H9 (cell line): ENCODE measurements around the gene CACNA1I. TPM values are rescaled to one million over a fixed set of nuclear protein-coding genes. Genes with fewer than 3 reads are reported as not detected.
A peak's percentile ranks its signal among the peaks of the same experiment; 100 is the strongest.

ENCODE experiments used
- DNase-seq: peaks from one replicate; pipeline ENCODE4 v3.0.0-alpha.2; 2017
- H2AFZ ChIP-seq: one replicate; pipeline ENCODE4 v1.6.1; 2013; ENCODE audit warnings: mild to moderate bottlenecking, low read length, control low read depth, moderate library complexity
- H2AK5ac ChIP-seq: 2 replicates; pipeline ENCODE4 v1.6.1; 2013; ENCODE audit warnings: low read length, control low read depth, mixed read lengths; ENCODE audit not compliant: insufficient read length
- H2BK120ac ChIP-seq: one replicate; pipeline ENCODE4 v1.6.1; 2013; ENCODE audit warnings: low read depth, mild to moderate bottlenecking, low read length, control low read depth, inconsistent platforms; ENCODE audit not compliant: poor library complexity, severe bottlenecking
- H2BK12ac ChIP-seq: 2 replicates; pipeline ENCODE4 v1.6.1; 2013; ENCODE audit warnings: low read length, control low read depth, mixed read lengths, low read depth; ENCODE audit not compliant: insufficient read length
- H2BK15ac ChIP-seq: 2 replicates; pipeline ENCODE4 v1.6.1; 2013; ENCODE audit warnings: low read depth, low read length, control low read depth
- H2BK20ac ChIP-seq: one replicate; pipeline ENCODE4 v1.6.1; 2013; ENCODE audit warnings: low read depth, mild to moderate bottlenecking, low read length, control low read depth, inconsistent platforms; ENCODE audit not compliant: poor library complexity, severe bottlenecking
- H2BK5ac ChIP-seq: 2 replicates; pipeline ENCODE4 v1.6.1; 2013; ENCODE audit warnings: low read length, control low read depth, mixed read lengths; ENCODE audit not compliant: insufficient read length
- H3K14ac ChIP-seq: 2 replicates; pipeline ENCODE4 v1.6.1; 2013; ENCODE audit warnings: low read length, control low read depth; ENCODE audit not compliant: insufficient read depth
- H3K18ac ChIP-seq: 2 replicates; pipeline ENCODE4 v1.6.1; 2013; ENCODE audit warnings: low read depth, mild to moderate bottlenecking, mixed read lengths, low read length, control low read depth; ENCODE audit not compliant: insufficient read length
- H3K23ac ChIP-seq: 2 replicates; pipeline ENCODE4 v1.6.1; 2013; ENCODE audit warnings: low read length, control low read depth, mixed read lengths, low read depth; ENCODE audit not compliant: insufficient read length
- H3K23me2 ChIP-seq: 2 replicates; pipeline ENCODE4 v1.6.1; 2013; ENCODE audit warnings: low read depth, mild to moderate bottlenecking, mixed read lengths, low read length, control low read depth; ENCODE audit not compliant: insufficient read length, poor library complexity, severe bottlenecking
- H3K27ac ChIP-seq: 2 replicates; pipeline ENCODE4 v1.5.1; 2013; ENCODE audit warnings: low read length, control low read depth, mixed read lengths, low read depth; ENCODE audit not compliant: insufficient read length
- H3K27me3 ChIP-seq: 2 replicates; pipeline ENCODE4 v1.6.1; 2013; ENCODE audit warnings: low read length, control low read depth, inconsistent platforms; ENCODE audit not compliant: insufficient read depth
- H3K4ac ChIP-seq: 2 replicates; pipeline ENCODE4 v1.6.1; 2013; ENCODE audit warnings: low read depth, mild to moderate bottlenecking, control low read depth, inconsistent platforms, low read length, moderate library complexity
- H3K4me1 ChIP-seq: 2 replicates; pipeline ENCODE4 v1.6.1; 2013; ENCODE audit warnings: low read length, control low read depth, inconsistent platforms; ENCODE audit not compliant: insufficient read depth
- H3K4me2 ChIP-seq: 2 replicates; pipeline ENCODE4 v1.6.1; 2013; ENCODE audit warnings: low read length, control low read depth, mixed read lengths; ENCODE audit not compliant: insufficient read length, insufficient read depth
- H3K56ac ChIP-seq: 2 replicates; pipeline ENCODE4 v1.6.1; 2013; ENCODE audit warnings: low read depth, mild to moderate bottlenecking, mixed read lengths, low read length, control low read depth; ENCODE audit not compliant: insufficient read length
- H3K79me1 ChIP-seq: 2 replicates; pipeline ENCODE4 v1.6.1; 2013; ENCODE audit warnings: low read depth, mild to moderate bottlenecking, moderate library complexity, low read length, control low read depth, inconsistent platforms; ENCODE audit not compliant: insufficient read depth, poor library complexity, severe bottlenecking
- H3K79me2 ChIP-seq: 2 replicates; pipeline ENCODE4 v1.6.1; 2013; ENCODE audit warnings: low read length, control low read depth, inconsistent platforms; ENCODE audit not compliant: insufficient read depth
- H3K9ac ChIP-seq: 2 replicates; pipeline ENCODE4 v1.6.1; 2013; ENCODE audit warnings: low read length, control low read depth, mixed read lengths; ENCODE audit not compliant: insufficient read length; ENCODE audit errors: extremely low read depth
- H3K9me3 ChIP-seq: one replicate; pipeline ENCODE4 v1.6.1; 2013; ENCODE audit warnings: low read depth, low read length, inconsistent platforms; ENCODE audit not compliant: control insufficient read depth
- H3T11ph ChIP-seq: one replicate; pipeline ENCODE4 v1.6.1; 2013; ENCODE audit warnings: mild to moderate bottlenecking, low read length, control low read depth, inconsistent platforms
- H4K20me1 ChIP-seq: one replicate; pipeline ENCODE4 v1.6.1; 2013; ENCODE audit not compliant: control insufficient read depth, insufficient read length, insufficient read depth
- H4K5ac ChIP-seq: 2 replicates; pipeline ENCODE4 v1.6.1; 2013; ENCODE audit warnings: low read depth, mild to moderate bottlenecking, mixed read lengths, low read length, control low read depth; ENCODE audit not compliant: insufficient read length
- H4K8ac ChIP-seq: replicated peaks from 2 replicates; pipeline ENCODE4 v1.6.1; 2013; ENCODE audit warnings: low read length, control low read depth, mixed read lengths, low read depth; ENCODE audit not compliant: insufficient read length
- H4K91ac ChIP-seq: 2 replicates; pipeline ENCODE4 v1.6.1; 2013; ENCODE audit warnings: low read depth, mild to moderate bottlenecking, moderate library complexity, mixed read lengths, low read length, control low read depth; ENCODE audit not compliant: insufficient read length
- H3K27ac Mint-ChIP-seq, 3 experiments: 2 replicates in 2 of 3; 3 replicates in 1 of 3; pipeline ENCODE4 v1.8.0; 2020 to 2021; ENCODE audit warnings: mixed read lengths in 3 of 3, mild to moderate bottlenecking in 1 of 3, moderate library complexity in 1 of 3
- H3K27me3 Mint-ChIP-seq: 2 replicates; pipeline ENCODE4 v1.8.0; 2021; ENCODE audit warnings: low read depth, mild to moderate bottlenecking, moderate library complexity, mixed read lengths
- H3K36me3 Mint-ChIP-seq, 3 experiments: 2 replicates in 2 of 3; 3 replicates in 1 of 3; pipeline ENCODE4 v1.8.0; 2020 to 2021; ENCODE audit warnings: low read depth in 3 of 3, mixed read lengths in 3 of 3; ENCODE audit not compliant: insufficient read depth in 1 of 3
- H3K4me1 Mint-ChIP-seq, 2 experiments: 2 replicates each; pipeline ENCODE4 v1.8.0; 2020; ENCODE audit warnings: mixed read lengths in 2 of 2
- H3K4me3 Mint-ChIP-seq, 2 experiments: 2 replicates in 1 of 2; 3 replicates in 1 of 2; pipeline ENCODE4 v1.8.0; 2020 to 2021; ENCODE audit warnings: mild to moderate bottlenecking in 2 of 2, mixed read lengths in 2 of 2, moderate library complexity in 1 of 2
- H3K9me3 Mint-ChIP-seq, 2 experiments: 2 replicates in 1 of 2; 3 replicates in 1 of 2; pipeline ENCODE4 v1.8.0; 2020; ENCODE audit warnings: mild to moderate bottlenecking in 2 of 2, mixed read lengths in 2 of 2, moderate library complexity in 1 of 2
- WGBS: extraction: QIAGEN DNeasy Blood & Tissue Kit; methylation state at CpG from one replicate; pipeline ENCODE4 v1.1.7; 2013; ENCODE audit warnings: missing lambda C conversion rate, low lambda C conversion rate, mixed read lengths; ENCODE audit not compliant: insufficient read length; ENCODE audit errors: extremely low coverage; 5-methylcytosine and 5-hydroxymethylcytosine counted together
- total RNA-seq: library from RNA; stranded (reverse); gene quantifications from 2 replicates; pipeline ENCODE4 v1.2.1, GENCODE V29; 2021
- TF ChIP-seq, protein P1 (sequence below): fragments of 200-600 bp; sonication (generic); conservative IDR thresholded peaks from 3 replicates; pipeline ENCODE4 v1.8.0; 2021; ENCODE audit warnings: antibody characterized with exemption, mild to moderate bottlenecking

Gene CACNA1I
- total RNA-seq, 1 experiment from 2014 or later: 0.50 TPM

DNA sequence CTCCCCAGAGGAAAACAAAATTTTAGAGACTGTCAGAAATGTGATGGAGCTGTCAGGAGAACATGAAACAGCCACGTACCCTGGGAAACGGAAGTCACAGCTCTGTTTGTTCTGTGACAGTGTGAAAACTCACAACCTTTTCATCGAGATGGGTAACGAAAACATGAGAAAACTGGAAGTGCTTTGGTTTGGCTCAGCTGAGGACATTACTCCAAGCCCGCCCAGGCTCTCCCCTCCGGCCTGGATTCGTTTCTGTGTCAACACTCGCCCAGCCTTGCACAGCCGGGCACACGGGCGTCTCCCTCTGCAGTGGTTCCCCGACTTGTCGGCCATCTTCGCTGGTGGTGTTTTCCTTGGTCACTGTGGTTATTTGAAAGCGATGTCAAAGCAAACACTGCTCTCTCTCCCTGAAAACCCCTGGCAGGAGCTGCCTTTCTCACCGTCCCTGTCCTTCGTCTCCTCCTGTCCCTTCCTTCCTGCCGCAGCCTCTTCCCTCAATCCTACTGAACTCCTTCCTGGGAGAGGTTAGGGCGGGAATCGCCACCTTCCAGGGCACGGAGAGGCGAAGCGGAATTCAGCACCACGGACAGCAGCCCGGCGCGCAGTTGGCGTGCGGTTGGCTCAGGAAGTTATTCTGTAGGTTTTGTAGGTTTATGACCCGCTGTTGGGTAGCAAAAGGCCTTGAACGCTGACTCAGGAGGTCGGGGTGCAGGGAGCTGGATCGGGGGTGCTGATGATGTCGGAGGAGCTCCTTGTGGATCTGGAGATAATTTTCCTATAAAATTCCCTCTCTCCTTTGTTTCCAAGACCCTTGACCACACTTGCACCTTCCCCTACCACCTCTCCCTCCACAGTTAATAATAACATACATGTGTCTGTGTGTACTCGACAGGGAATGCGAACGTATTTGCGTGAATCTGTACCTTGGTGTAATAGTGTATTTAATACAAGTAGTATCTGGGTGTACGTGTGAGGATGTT, 24.9 kb upstream of the CACNA1I start:
- Histone ChIP-seq H3K79me1 (no peaks in the 10 kb centered on the region), H2BK15ac (no peak overlapping the region), H4K8ac (no peak overlapping the region), H3K27me3 (no peaks in the 10 kb centered on the region; the same call in 1 of the 2 replicates), H3K4me1 (no peaks in the 10 kb centered on the region), H3K4me2 (peak overlapping the region; percentile 34), H2AK5ac (no peak overlapping the region), H3K18ac (no peak overlapping the region), H3K56ac (no peak overlapping the region), H2AFZ (no peak overlapping the region), H2BK20ac (no peak overlapping the region), H2BK5ac (no peak overlapping the region), H3K4ac (no peak overlapping the region), H3K27ac (no peak overlapping the region), H2BK120ac (no peak overlapping the region), H4K91ac (no peak overlapping the region), H3T11ph (no peak overlapping the region), H4K5ac (no peak overlapping the region), H3K14ac (no peak overlapping the region), H3K23ac (no peak overlapping the region), H3K79me2 (no peaks in the 10 kb centered on the region), H3K23me2 (no peaks in the 10 kb centered on the region), H3K9ac (no peak overlapping the region), H4K20me1 (no peaks in the 10 kb centered on the region), H2BK12ac (no peak overlapping the region), H3K9me3 (no peaks in the 10 kb centered on the region)
- Mint-ChIP-seq H3K36me3 (no peaks in the 10 kb centered on the region), H3K27ac (no peak overlapping the region), H3K4me1 (peaks cover 10 to 16% of the 10 kb centered on the region in 2 experiments), H3K27me3 (peaks cover 79% of the 10 kb centered on the region), H3K4me3 (peak overlapping the region in 1 of 2 experiments; percentile 22; a peak in 2 of 5 replicates), H3K9me3 (no peaks in the 10 kb centered on the region)
- no CpG with 5 or more reads among the region's 39 CpGs for WGBS
- DNase-seq: peak; percentile 83
- TF ChIP-seq, protein P1, sequence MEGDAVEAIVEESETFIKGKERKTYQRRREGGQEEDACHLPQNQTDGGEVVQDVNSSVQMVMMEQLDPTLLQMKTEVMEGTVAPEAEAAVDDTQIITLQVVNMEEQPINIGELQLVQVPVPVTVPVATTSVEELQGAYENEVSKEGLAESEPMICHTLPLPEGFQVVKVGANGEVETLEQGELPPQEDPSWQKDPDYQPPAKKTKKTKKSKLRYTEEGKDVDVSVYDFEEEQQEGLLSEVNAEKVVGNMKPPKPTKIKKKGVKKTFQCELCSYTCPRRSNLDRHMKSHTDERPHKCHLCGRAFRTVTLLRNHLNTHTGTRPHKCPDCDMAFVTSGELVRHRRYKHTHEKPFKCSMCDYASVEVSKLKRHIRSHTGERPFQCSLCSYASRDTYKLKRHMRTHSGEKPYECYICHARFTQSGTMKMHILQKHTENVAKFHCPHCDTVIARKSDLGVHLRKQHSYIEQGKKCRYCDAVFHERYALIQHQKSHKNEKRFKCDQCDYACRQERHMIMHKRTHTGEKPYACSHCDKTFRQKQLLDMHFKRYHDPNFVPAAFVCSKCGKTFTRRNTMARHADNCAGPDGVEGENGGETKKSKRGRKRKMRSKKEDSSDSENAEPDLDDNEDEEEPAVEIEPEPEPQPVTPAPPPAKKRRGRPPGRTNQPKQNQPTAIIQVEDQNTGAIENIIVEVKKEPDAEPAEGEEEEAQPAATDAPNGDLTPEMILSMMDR: no peak
